HepG2 (cell line): ENCODE results near the gene TOR1AIP1. TPM values are rescaled to one million over a fixed set of nuclear protein-coding genes. Genes with fewer than 3 reads are reported as not detected.
A peak's percentile ranks its signal among the peaks of the same experiment; 100 is the strongest.

Experiments
- ARID5B ChIP-seq: IDR thresholded peaks from 2 replicates; pipeline ENCODE4 v1.4.0; 2020; ENCODE audit warnings: mild to moderate bottlenecking, missing genetic modification reagents
- CREB1 ChIP-seq, 2 experiments: fragments of 450-650 bp in 1 of 2; IDR thresholded peaks; 2 replicates each; pipeline ENCODE4 v1.6.1; 2016 to 2017; ENCODE audit warnings: control low read depth in 1 of 2, mild to moderate bottlenecking in 1 of 2, missing compliant biosample characterization in 1 of 2, missing genetic modification characterization in 1 of 2
- ERF ChIP-seq: IDR thresholded peaks from 2 replicates; pipeline ENCODE4 v1.6.1; 2018; ENCODE audit warnings: missing biosample characterization, missing genetic modification reagents
- FOXO1 ChIP-seq: sonication (generic); formaldehyde crosslinking; IDR thresholded peaks from 2 replicates; pipeline ENCODE4 v1.4.0; 2020; ENCODE audit warnings: missing genetic modification reagents
- GABPB1 ChIP-seq: IDR thresholded peaks from 2 replicates; pipeline ENCODE4 v1.6.1; 2016; ENCODE audit warnings: mild to moderate bottlenecking, missing genetic modification reagents, moderate library complexity, missing compliant biosample characterization
- HBP1 ChIP-seq: IDR thresholded peaks from 2 replicates; pipeline ENCODE4 v1.6.1; 2016; ENCODE audit warnings: low read depth, control low read depth
- KLF15 ChIP-seq: sonication (generic); formaldehyde crosslinking; IDR thresholded peaks from 2 replicates; pipeline ENCODE4 v1.8.1; 2023; ENCODE audit warnings: borderline replicate concordance, mild to moderate bottlenecking, inconsistent platforms, missing genetic modification reagents, mixed read lengths
- NFKBIZ ChIP-seq: IDR thresholded peaks from 2 replicates; pipeline ENCODE4 v1.6.1; 2018; ENCODE audit warnings: missing genetic modification reagents, missing compliant biosample characterization
- NR3C1 ChIP-seq: sonication (generic); formaldehyde crosslinking; IDR thresholded peaks from 2 replicates; pipeline ENCODE4 v1.4.0; 2020; ENCODE audit warnings: missing genetic modification reagents
- NRL ChIP-seq: sonication (generic); formaldehyde crosslinking; IDR thresholded peaks from 2 replicates; pipeline ENCODE4 v1.5.0; 2020; ENCODE audit warnings: missing genetic modification reagents, mild to moderate bottlenecking, moderate library complexity, borderline replicate concordance
- POLR2G ChIP-seq: fragments of 200-400 bp; formaldehyde crosslinking; IDR thresholded peaks from 2 replicates; pipeline ENCODE4 v1.6.1; 2018; ENCODE audit warnings: mild to moderate bottlenecking, low read depth, low read length, moderate library complexity
- RBM22 ChIP-seq: fragments of 200-400 bp; formaldehyde crosslinking; optimal IDR thresholded peaks from 2 replicates; pipeline ENCODE3; 2017; ENCODE audit warnings: mild to moderate bottlenecking, low read length, moderate library complexity
- REST ChIP-seq, 2 experiments: IDR thresholded peaks; 2 replicates each; pipeline ENCODE4 v1.6.1; 2011 to 2012; ENCODE audit warnings: low read length in 2 of 2, borderline replicate concordance in 1 of 2, low read depth in 1 of 2, mild to moderate bottlenecking in 1 of 2, moderate library complexity in 1 of 2
- SP140L ChIP-seq: sonication (generic); formaldehyde crosslinking; IDR thresholded peaks from 2 replicates; pipeline ENCODE4 v1.4.0; 2020; ENCODE audit warnings: missing genetic modification reagents, borderline replicate concordance
- U2AF1 ChIP-seq: fragments of 200-400 bp; formaldehyde crosslinking; optimal IDR thresholded peaks from 2 replicates; pipeline ENCODE3; 2017; ENCODE audit warnings: mild to moderate bottlenecking, low read depth, low read length
- ZBTB1 ChIP-seq: sonication (generic); formaldehyde crosslinking; IDR thresholded peaks from 2 replicates; pipeline ENCODE4 v1.4.0; 2020; ENCODE audit warnings: missing genetic modification reagents, borderline replicate concordance
- ZFP36L2 ChIP-seq: sonication (generic); formaldehyde crosslinking; IDR thresholded peaks from 2 replicates; pipeline ENCODE4 v1.4.0; 2020; ENCODE audit warnings: missing genetic modification reagents
- ZNF251 ChIP-seq: sonication (generic); formaldehyde crosslinking; IDR thresholded peaks from 2 replicates; pipeline ENCODE4 v1.9.0; 2021; ENCODE audit warnings: mild to moderate bottlenecking, missing genetic modification reagents
- ZNF337 ChIP-seq: sonication (generic); formaldehyde crosslinking; IDR thresholded peaks from 2 replicates; pipeline ENCODE4 v1.5.1; 2020; ENCODE audit warnings: missing genetic modification reagents, low read depth, mild to moderate bottlenecking, borderline replicate concordance
- ZNF563 ChIP-seq: sonication (generic); formaldehyde crosslinking; IDR thresholded peaks from 2 replicates; pipeline ENCODE4 v1.8.0; 2022; ENCODE audit warnings: mild to moderate bottlenecking, moderate library complexity, missing genetic modification reagents
- polyA plus RNA-seq, 8 experiments: library from polyadenylated mRNA; depleted of rRNA in 3 of 8; stranded (reverse) in 7 of 8; unstranded in 1 of 8; fragments of >200 nt; fragmentation: Illumina TruSeq in 4 of 8; extraction: Trizol in 4 of 8; gene quantifications; 2 replicates each; pipeline versions ENCODE4 v1.2.1 to v1.2.3, GENCODE V29; 2011 to 2016; ENCODE audit warnings: low read depth in 4 of 8, missing spikeins in 1 of 8, mixed read lengths in 1 of 8; ENCODE audit not compliant: insufficient read depth in 1 of 8
- total RNA-seq, 5 experiments: library from RNA; depleted of rRNA; stranded (reverse); fragments of >200 nt; fragmentation: Illumina TruSeq; extraction: Trizol; gene quantifications; 2 replicates each; pipeline ENCODE4 v1.2.3, GENCODE V29; 2016; ENCODE audit warnings: low read depth in 1 of 5

TOR1AIP1 gene
- total and polyA plus RNA-seq, 2 of the 13 experiments (the other 11 are each of a cell fraction or from before 2014, with no cell fraction given), result 15.6 to 29.0 TPM

GRCh38 chr1:179877586-179878265 is 4.4 kb upstream of the TOR1AIP1 start, which contains the start of gene TOR1AIP2 (continued):
- TF ChIP-seq ARID5B (CRISPR knock-in tag) (no peak; the same call in 1 of the 2 replicates), POLR2G (peak; percentile 98), ZNF563 (CRISPR knock-in tag) (no peak), RBM22 (no peak), ERF (CRISPR knock-in tag) (peak; percentile 57; the same call in 1 of the 2 replicates), SP140L (no peak), REST (IDR thresholded peaks at IDR 0.05; ENCODE audit: borderline replicate concordance in 1 of 2, low read depth in 1 of 2, low read length in 2 of 2) (peak in 1 of 2 experiments; percentile 48; a peak in 1 of 4 replicates), ZNF337 (no peak), KLF15 (no peak), ZFP36L2 (CRISPR knock-in tag) (no peak), NRL (peak; percentile 23; the same call in 1 of the 2 replicates), NFKBIZ (CRISPR knock-in tag) (no peak), FOXO1 (CRISPR knock-in tag) (no peak), U2AF1 (no peak), CREB1 (IDR thresholded peaks at IDR 0.05) (peak; percentile 61), CREB1 (CRISPR knock-in tag; IDR thresholded peaks at IDR 0.05) (peak; percentile 93), NR3C1 (CRISPR knock-in tag) (no peak), HBP1 (CRISPR knock-in tag) (0 out of 2 replicates have a peak, but pooled peaks have one; percentile 19), GABPB1 (peak; percentile 97), ZBTB1 (CRISPR knock-in tag) (no peak), ZNF251 (CRISPR knock-in tag) (no peak)
